Fibroblast of villous mesenchyme (primary cell): ENCODE results near the gene ERLIN1. TPM values are rescaled to one million over a fixed set of nuclear protein-coding genes. Genes with fewer than 3 reads are reported as not detected.

Experiments
- DNase-seq: peaks from one replicate; pipeline ENCODE4 v3.0.0-alpha.2; 2010; ENCODE audit warnings: low read depth
- H3K4me3 ChIP-seq: 2 replicates; pipeline ENCODE4 v1.5.1; 2011; ENCODE audit warnings: low read depth, mild to moderate bottlenecking, low read length
- total RNA-seq: library from RNA; depleted of rRNA; stranded (reverse); fragments of >200 nt; gene quantifications from 2 replicates; pipeline ENCODE4 v1.2.3, GENCODE V29; 2012
- TF ChIP-seq, protein P1 (sequence below): IDR thresholded peaks from 2 replicates; pipeline ENCODE4 v1.5.1; 2012; ENCODE audit warnings: low read depth, mild to moderate bottlenecking, low read length; ENCODE audit not compliant: insufficient read depth

ERLIN1 gene
- total RNA-seq, 1 donor = 37.1 TPM

DNA sequence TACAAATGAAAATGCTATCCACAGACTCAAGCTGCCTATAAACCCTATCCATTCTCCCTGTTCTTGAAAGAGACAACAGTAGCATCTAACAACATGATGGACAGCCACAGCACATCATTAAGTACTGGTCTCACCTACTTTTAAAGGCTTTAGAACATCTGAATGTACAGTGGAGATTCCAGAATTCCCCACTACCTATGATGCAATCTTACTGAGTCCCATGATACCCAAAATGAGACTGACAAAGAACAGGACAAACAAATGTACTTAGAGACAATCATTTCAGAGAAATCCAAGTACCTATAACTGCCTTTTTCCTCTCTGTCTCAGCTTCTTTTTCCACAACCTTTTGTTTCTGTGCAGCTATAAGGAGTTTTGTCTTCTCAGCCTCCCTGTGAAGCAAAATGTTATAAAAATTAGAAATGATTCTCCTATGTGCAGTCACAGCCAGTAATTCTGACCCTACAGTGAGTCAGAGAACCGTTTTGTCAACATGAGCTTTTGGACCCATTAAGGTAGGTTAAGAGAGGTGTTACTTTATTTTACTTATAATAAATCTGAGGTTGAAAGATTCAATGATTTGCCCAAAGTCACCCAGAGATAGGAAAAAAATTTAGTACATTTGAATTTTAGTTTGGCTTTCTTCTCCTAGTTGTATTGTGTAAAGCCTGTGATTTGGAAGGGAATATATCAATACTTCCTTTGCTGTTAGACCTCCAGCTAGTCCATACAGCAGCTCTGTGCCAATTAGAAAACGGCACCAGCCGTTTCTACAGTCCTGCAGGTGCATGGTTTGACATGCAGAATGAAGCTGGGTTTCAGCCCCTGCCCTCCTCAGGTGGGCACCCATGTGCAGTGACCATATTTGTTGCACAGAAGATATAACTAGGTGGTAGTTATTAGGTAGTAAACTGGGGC, 21.9 kb downstream of the ERLIN1 start:
- peak; percentile 58 for DNase-seq
- TF ChIP-seq, protein P1, sequence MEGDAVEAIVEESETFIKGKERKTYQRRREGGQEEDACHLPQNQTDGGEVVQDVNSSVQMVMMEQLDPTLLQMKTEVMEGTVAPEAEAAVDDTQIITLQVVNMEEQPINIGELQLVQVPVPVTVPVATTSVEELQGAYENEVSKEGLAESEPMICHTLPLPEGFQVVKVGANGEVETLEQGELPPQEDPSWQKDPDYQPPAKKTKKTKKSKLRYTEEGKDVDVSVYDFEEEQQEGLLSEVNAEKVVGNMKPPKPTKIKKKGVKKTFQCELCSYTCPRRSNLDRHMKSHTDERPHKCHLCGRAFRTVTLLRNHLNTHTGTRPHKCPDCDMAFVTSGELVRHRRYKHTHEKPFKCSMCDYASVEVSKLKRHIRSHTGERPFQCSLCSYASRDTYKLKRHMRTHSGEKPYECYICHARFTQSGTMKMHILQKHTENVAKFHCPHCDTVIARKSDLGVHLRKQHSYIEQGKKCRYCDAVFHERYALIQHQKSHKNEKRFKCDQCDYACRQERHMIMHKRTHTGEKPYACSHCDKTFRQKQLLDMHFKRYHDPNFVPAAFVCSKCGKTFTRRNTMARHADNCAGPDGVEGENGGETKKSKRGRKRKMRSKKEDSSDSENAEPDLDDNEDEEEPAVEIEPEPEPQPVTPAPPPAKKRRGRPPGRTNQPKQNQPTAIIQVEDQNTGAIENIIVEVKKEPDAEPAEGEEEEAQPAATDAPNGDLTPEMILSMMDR = no peak
- H3K4me3 ChIP-seq = no peak overlapping the region

DNA sequence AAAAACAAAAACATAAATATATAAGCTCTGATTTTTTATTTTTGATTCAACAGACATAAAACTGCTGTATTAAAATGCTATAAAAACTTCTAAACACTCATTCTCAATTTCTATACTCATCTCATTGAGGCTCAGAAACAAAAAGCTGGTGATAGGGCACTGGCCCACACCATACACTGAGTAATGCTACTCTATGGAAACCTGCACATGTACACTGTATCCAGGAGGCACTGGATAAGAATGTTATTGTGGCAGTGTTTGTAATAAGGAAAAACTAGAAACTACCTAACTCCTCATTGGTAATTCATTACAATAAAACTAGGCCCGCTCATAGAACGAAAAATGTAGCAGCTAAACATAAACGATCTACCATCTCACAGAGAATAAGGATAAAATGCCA, 23.1 kb downstream of the ERLIN1 start:
- TF ChIP-seq, protein P1 = no peak
- DNase-seq = no peak

DNA sequence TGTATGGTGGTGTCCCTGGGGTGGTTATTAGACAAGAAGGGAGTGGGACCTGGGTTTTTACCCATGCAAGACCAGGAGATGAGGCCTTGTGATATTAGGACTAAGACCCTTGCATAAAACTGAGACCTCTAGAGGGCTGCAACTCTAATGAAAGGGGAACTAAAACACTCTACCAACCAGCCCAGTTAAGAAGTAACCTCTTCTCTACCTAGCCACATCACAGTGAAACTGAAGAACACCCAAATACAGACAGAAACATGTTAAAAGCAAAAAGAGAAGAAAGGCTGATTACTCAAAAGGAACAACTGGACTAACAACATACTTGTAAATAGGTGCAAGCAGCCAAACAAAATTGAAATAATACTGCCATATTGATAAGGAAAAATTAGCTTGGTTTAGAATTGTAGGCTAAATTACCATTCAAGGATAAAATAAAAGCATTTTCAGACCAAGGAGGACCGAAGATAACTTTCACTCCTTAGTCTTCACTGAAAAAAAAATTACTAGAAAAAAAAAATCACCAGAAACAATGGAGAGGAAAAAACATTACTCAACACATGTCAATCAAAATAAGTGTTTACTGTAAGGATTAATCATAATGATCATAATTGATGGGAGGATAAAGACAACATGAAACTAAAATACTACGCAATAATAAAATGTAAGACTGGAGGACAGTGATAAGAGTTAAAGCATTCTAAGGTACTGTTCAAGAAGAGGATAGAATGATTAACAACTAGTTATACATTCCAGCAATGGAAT, 27.6 kb downstream of the ERLIN1 start:
- DNase-seq = no peak
- no peak overlapping the region for H3K4me3 ChIP-seq
- TF ChIP-seq, protein P1 = no peak

More for the DNA sequence above, 23.1 kb downstream of the ERLIN1 start:
- H3K4me3 ChIP-seq = no peak overlapping the region

DNA sequence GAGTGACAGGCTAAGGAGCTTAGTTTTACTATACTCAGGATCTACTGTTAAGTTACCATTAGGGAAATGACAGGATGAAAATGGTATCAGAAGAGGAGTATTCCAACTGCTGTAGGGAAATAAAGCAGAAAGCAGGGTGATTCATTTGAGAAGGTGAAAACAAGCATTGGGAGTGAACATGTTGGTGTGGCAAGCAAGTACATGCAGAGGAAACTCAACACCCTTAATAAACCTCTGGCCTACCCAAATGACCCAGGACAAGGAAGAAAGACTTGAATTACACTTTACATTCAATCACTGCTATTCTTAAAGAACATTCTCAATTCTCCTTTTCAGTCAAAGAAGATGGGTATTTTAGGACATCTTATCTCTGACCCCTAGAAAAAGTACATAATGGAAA, 28.7 kb downstream of the ERLIN1 start:
- TF ChIP-seq, protein P1 = no peak
- no peak overlapping the region for H3K4me3 ChIP-seq
- DNase-seq = no peak

DNA sequence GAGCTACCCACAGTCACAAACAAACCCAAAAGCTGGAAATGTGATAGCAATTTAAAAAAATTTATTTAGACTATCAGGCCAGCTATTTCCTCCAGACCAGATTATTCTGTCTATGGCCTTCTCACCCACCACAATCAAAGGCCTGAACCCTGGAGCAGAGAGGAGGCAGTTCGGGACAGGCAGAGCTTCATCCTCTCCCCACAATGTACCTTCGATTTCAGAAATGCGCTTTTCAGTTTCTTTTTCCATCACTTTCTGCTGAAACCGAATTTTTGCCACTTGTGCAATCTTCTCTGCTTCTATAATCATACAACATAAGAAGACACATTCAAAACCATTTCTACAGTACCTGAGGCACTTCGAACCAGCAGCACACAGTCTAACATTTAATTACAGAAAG, 29.9 kb downstream of the ERLIN1 start:
- TF ChIP-seq, protein P1 = no peak
- no peak for DNase-seq
- no peak overlapping the region for H3K4me3 ChIP-seq

DNA sequence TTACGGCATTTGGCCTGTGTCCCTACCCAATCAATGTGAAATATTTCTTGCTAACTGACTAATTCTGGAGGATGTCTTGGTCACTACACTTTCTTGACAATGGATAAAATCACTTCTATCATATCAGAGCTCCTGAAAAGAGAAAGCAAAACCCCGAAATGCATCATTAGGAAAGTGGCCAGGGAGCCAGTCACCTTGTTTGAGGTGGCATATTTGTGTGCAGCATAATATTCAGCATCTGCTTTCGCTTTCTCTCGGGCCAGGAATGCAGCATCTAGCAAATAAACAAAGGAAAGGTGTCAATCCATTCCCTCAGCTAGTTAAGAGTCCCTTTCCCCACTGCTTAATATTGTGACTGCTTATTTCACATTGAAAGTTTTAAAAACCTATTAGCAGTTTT, 31.2 kb downstream of the ERLIN1 start:
- H3K4me3 ChIP-seq = no peak overlapping the region
- no peak for DNase-seq
- TF ChIP-seq, protein P1 = no peak
